Epithelial cell of esophagus (primary cell): Measurements from ENCODE around the gene TMEM273.

ENCODE experiments used
- DNase-seq: peaks from one replicate; pipeline ENCODE4 v3.0.0; 2010; ENCODE audit warnings: low read depth
- H3K4me3 ChIP-seq: 2 replicates; pipeline ENCODE4 v1.5.1; 2011; ENCODE audit warnings: mild to moderate bottlenecking, low read length, control low read depth
- CTCF ChIP-seq: IDR thresholded peaks from 2 replicates; pipeline ENCODE4 v1.5.1; 2011; ENCODE audit warnings: low read depth, mild to moderate bottlenecking, low read length, control low read depth, inconsistent platforms; ENCODE audit not compliant: insufficient read depth; ENCODE audit errors: missing control alignments

TMEM273 gene

DNA sequence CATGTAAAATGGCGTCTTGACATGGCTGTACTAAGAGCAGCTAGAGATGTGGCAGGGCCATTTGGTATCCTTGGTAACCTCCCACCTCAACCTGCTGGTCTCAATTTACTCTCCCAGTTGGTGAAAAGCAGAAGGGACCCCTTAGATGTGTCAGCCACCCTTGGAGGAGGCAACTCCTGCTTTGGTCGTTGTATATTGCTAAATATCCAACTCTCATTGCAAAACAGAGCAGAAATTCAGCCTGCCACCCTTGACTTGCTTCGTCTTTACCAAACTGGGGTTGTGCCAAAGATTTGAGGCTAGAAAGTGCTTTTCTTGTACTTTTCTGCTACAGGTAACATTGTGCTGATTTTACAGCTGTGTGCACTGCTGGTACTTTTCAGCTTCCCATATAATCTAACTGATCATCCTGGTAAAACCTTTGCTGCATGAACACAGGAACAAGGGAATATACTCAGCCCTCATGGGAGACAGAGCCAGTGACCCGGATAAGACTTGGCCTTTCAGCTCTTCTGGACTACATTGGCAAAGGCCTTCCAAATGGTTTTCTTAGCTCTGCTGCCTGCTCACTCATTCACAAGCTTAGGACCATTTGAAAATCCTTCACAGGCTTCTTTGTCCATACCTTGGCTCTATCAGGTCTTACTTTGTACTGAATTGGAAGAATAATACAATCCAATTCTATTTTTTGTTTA is 70.7 kb downstream of the TMEM273 start:
- no peak overlapping the region for H3K4me3 ChIP-seq
- no peak for DNase-seq
- TF ChIP-seq CTCF, result no peak

DNA sequence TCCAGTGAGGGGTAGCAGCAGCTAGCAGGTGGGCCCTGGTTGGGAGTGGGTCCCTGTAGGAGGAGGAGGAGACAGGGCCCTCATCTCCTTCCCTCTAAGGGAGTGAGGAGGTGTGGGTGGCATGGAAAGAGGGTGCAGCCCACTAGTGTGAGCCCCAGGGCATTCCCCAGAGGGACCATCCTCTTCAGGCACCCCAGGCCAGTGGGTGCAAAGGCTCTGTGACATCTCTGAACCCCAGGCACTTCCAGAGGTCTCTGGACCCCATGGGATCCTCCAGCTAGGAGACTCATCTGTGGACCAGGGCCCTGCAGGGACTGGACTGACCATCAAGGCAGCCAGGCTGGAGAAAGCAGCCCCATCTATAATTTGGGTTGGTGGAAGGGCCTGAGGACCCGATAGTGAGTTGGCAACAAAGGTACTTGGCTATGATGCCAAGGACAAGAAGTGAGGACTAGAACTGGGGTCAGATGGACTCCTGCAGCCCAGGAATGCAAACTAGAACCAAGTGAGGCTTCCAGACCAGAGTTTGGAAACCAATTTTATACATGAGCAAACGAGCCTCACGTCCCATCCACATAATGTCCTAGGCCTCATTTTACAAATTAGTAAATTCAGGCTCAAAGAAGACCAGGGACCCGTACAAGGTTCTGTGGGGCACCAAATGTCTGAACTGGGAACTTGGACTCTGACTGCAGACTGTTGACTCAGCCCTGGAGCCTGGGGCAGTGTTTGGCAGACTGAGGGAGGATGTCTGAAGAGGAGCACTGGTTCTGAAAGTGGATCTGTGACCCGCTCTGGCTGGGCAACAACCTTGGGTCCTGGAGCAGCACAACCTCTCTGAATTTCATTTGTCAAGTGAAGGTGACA is 71.4 kb downstream of the TMEM273 start:
- no peak for TF ChIP-seq CTCF
- no peak for DNase-seq
- H3K4me3 ChIP-seq, result no peak overlapping the region

DNA sequence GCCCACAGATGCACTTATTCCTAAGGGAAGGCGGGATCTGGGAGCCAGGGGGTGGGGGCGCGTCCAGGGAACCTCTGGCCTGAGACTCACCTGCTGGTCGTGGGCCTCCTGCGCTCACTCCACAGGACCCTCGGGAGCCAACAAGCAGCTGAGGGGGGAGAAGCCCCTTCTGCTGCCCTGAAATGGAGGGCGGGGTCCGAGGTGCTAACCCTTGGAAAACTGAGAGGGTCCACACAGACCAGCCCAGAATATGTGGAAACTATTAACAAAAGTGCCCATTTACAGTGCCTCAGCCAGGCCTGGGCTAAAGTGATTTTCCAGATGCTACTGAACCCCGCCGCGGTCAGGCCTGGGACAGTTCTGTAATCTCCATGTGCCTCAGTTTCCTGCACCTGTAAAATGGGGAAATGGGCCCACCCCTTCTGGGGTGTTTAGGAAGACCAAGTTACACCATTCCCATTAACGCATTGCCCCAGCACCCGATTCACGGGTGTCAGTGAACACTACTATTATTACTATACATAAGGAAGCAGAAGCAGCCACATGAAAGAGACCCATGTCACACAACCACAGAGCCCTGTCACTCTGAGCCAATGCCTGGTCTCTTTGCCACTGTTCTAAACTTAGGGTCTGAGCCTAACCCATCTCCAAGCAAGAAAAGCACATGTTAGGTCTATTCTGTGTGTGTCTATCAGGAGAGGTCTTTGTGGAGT is 72.2 kb downstream of the TMEM273 start:
- H3K4me3 ChIP-seq, result no peak overlapping the region
- TF ChIP-seq CTCF, result no peak
- DNase-seq, result no peak

DNA sequence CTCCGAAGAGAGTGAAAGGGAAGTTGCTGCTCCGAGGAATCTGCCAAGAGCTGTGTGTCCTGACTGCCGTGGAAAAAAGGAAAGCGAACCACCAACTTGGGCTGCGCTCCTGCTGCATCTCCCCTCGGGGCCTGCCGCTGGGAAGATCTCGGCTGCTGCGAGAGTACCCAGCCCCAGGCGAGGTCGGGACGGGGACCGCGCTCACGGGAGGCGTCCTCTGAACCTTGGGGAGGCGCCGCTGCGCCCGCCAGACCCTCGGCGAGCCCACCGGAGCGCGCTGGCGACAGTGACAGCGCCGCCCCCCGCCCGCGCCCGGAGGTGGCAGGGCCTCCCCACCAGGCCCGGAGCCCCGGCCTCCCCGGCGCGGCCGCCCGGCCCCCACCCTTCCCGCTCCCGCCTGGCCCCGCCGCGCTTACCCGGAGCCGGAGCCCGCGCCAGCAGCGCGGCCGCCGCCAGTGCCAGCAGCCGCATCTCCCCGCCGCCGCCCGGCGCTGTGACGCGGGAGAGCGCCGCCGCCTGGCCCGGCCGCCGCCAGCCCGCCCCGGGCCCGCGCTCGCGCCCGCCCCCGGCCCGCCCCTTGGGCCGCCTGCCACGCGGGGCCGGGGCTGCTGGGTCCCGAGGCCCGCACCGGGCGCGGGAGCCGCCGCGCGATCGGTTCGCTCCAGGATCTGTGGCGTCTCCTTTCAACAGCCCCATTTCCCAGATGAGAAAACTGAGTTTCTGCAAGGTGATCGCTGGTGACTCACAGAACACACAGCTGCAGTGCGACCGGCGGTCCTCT is 73.0 kb downstream of the TMEM273 start, which contains the start of gene VSTM4:
TSS of gene VSTM4 (minus strand) at position 508 of the 781 bp plus-strand sequence. CDS start at position 471, 37 bp downstream.
- H3K4me3 ChIP-seq, result no peak within 1 kb of the TSS
- TF ChIP-seq CTCF, result no peak
- no peak for DNase-seq

- TF ChIP-seq CTCF, result no peak
- H3K4me3 ChIP-seq, result no peak overlapping the region
- no peak for DNase-seq
These were observed 73.5 kb downstream of the TMEM273 start for GRCh38 chr10:49114718-49115014.

- DNase-seq, result no peak
- no peak overlapping the region for H3K4me3 ChIP-seq
- TF ChIP-seq CTCF, result no peak
These were observed 74.5 kb downstream of the TMEM273 start for GRCh38 chr10:49113741-49114141.
